ENCODE measurements around the gene AKT3.

The AKT3 gene

GRCh38 chr1:243731301-243731891, 118.6 kb downstream of the AKT3 start:
- H3K4me3 ChIP-seq (replicated peaks in 1 of 2; ENCODE audit: low read depth in 2 of 2, low read length in 2 of 2): no peak overlapping the region
- DNase-seq (ENCODE audit: low read depth in 2 of 2): peak; percentile 80 to 83
- TF ChIP-seq, protein P1, sequence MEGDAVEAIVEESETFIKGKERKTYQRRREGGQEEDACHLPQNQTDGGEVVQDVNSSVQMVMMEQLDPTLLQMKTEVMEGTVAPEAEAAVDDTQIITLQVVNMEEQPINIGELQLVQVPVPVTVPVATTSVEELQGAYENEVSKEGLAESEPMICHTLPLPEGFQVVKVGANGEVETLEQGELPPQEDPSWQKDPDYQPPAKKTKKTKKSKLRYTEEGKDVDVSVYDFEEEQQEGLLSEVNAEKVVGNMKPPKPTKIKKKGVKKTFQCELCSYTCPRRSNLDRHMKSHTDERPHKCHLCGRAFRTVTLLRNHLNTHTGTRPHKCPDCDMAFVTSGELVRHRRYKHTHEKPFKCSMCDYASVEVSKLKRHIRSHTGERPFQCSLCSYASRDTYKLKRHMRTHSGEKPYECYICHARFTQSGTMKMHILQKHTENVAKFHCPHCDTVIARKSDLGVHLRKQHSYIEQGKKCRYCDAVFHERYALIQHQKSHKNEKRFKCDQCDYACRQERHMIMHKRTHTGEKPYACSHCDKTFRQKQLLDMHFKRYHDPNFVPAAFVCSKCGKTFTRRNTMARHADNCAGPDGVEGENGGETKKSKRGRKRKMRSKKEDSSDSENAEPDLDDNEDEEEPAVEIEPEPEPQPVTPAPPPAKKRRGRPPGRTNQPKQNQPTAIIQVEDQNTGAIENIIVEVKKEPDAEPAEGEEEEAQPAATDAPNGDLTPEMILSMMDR (IDR thresholded peaks at IDR 0.05; ENCODE audit: low read depth, low read length): no peak

- no peak for DNase-seq (ENCODE audit: low read depth in 2 of 2)
- no peak overlapping the region for H3K4me3 ChIP-seq (replicated peaks in 1 of 2; ENCODE audit: low read depth in 2 of 2, low read length in 2 of 2)
- TF ChIP-seq, protein P1 (IDR thresholded peaks at IDR 0.05; ENCODE audit: low read depth, low read length): no peak
Measured at GRCh38 chr1:243730487-243731150, 119.4 kb downstream of the AKT3 start.

- no peak overlapping the region for H3K4me3 ChIP-seq (replicated peaks in 1 of 2; ENCODE audit: low read depth in 2 of 2, low read length in 2 of 2)
Measured at GRCh38 chr1:243729956-243730355, 120.1 kb downstream of the AKT3 start.

DNA sequence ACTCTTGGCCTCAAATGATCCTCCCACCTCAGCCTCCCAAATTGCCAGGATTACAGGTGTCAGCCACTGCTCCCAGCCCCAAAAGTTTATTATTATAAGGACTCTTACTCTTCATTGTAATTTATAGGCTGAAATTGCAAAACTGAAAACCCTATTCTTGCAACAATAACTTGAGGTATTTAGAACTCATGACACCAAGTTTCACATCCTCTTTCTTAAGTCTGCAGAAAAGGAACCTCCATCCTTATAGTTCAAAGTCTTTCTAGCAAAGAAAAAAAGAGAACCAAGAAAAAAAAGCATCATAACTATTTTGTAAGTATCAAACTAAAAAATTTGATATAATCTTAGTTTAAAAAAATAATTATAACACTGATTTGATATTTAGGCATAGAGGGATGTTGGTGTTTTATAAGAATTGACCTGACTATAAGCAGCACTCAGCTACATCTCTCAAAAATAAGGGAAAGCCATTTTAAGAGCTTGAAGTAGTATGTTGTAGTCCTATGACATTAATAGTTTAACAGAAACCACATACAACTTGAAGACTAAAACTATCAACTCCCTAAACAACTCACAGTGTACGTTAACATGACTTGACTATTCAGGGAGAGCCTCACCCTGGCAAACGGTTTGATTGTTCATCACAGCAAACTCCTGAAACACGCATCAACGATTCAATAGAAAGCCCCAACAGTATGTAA, 122.4 kb downstream of the AKT3 start:
- TF ChIP-seq, protein P1 (IDR thresholded peaks at IDR 0.05; ENCODE audit: low read depth, low read length): no peak
- no peak overlapping the region for H3K4me3 ChIP-seq (replicated peaks in 1 of 2; ENCODE audit: low read depth in 2 of 2, low read length in 2 of 2)
- no peak for DNase-seq (ENCODE audit: low read depth in 2 of 2)

More at GRCh38 chr1:243729956-243730355, 120.1 kb downstream of the AKT3 start:
- TF ChIP-seq, protein P1 (IDR thresholded peaks at IDR 0.05; ENCODE audit: low read depth, low read length): no peak
- no peak for DNase-seq (ENCODE audit: low read depth in 2 of 2)

GRCh38 chr1:243726806-243727502, 123.1 kb downstream of the AKT3 start:
- TF ChIP-seq, protein P1 (IDR thresholded peaks at IDR 0.05; ENCODE audit: low read depth, low read length): no peak
- DNase-seq (ENCODE audit: low read depth in 2 of 2): no peak
- no peak overlapping the region for H3K4me3 ChIP-seq (replicated peaks in 1 of 2; ENCODE audit: low read depth in 2 of 2, low read length in 2 of 2)

DNA sequence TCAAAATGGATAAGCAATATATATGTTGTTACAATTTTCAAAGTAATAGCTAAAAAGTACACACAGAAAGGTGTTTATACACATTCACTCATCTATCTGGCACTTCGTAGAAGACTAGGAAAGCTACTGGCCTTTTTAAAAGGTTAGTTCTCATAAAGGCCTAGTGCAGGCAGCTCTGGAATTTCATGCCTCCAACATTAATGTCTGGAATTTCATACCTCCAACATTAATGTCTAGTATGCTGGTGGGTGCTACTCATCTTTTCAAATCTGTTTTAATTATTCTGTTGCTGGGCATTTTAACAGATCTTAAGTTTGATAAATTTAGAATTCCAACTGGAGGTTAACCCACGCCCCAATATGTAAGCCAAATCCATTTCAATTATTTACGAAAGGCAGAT, 124.2 kb downstream of the AKT3 start:
- DNase-seq (ENCODE audit: low read depth in 2 of 2): no peak
- TF ChIP-seq, protein P1 (IDR thresholded peaks at IDR 0.05; ENCODE audit: low read depth, low read length): no peak
- H3K4me3 ChIP-seq (replicated peaks in 1 of 2; ENCODE audit: low read depth in 2 of 2, low read length in 2 of 2): no peak overlapping the region
